Activated CD4-positive, alpha-beta T cell treated with anti-CD3 and anti-CD28 coated beads, Interleukin-2, amount 50 U/mL, for 48 hours (primary cell): Measurements from ENCODE around the gene C10orf105.
A peak's percentile ranks its signal among the peaks of the same experiment; 100 is the strongest.

ENCODE experiments used
- DNase-seq, 2 experiments: peaks; one replicate each; pipeline ENCODE4 v3.0.0-alpha.2; 2020

C10orf105 gene

GRCh38 chr10:71751515-71752224 is 32.1 kb upstream of the C10orf105 start:
- DNase-seq: no peak

GRCh38 chr10:71750986-71751385 is 31.4 kb upstream of the C10orf105 start:
- no peak for DNase-seq

- DNase-seq: no peak
Observed at GRCh38 chr10:71750124-71750841, 30.7 kb upstream of the C10orf105 start.

GRCh38 chr10:71749396-71749795 is 29.8 kb upstream of the C10orf105 start:
- DNase-seq: no peak

GRCh38 chr10:71748671-71749191 is 29.2 kb upstream of the C10orf105 start:
- peak; percentile 79 to 85 for DNase-seq

GRCh38 chr10:71747551-71748523 is 28.3 kb upstream of the C10orf105 start:
- no peak for DNase-seq

- no peak for DNase-seq
Observed at GRCh38 chr10:71747039-71747531, 27.5 kb upstream of the C10orf105 start.

- DNase-seq: peak in 1 of 2 experiments; percentile 64
Observed at GRCh38 chr10:71746344-71747037, 26.9 kb upstream of the C10orf105 start.

- no peak for DNase-seq
Observed at GRCh38 chr10:71745664-71746250, 26.2 kb upstream of the C10orf105 start.

GRCh38 chr10:71744897-71745663 is 25.5 kb upstream of the C10orf105 start:
- DNase-seq: no peak

GRCh38 chr10:71743866-71744265 is 24.3 kb upstream of the C10orf105 start:
- DNase-seq: no peak

- no peak for DNase-seq
Observed at GRCh38 chr10:71743089-71743838, 23.7 kb upstream of the C10orf105 start.

GRCh38 chr10:71742301-71743088 is 22.9 kb upstream of the C10orf105 start:
- DNase-seq: peak in 1 of 2 experiments; percentile 35

- DNase-seq: no peak
Observed at GRCh38 chr10:71741671-71742070, 22.1 kb upstream of the C10orf105 start.

- no peak for DNase-seq
Observed at GRCh38 chr10:71741029-71741428, 21.5 kb upstream of the C10orf105 start.

GRCh38 chr10:71740069-71740653 is 20.6 kb upstream of the C10orf105 start:
- DNase-seq: no peak

GRCh38 chr10:71739358-71739900 is 19.9 kb upstream of the C10orf105 start:
- DNase-seq: no peak

- DNase-seq: no peak
Observed at GRCh38 chr10:71737834-71738197, 18.2 kb upstream of the C10orf105 start.
